Stimulated activated CD4-positive, alpha-beta T cell treated with anti-CD3 and anti-CD28 coated beads, TNF-alpha, amount 100 ng/mL, for 4 hours (primary cell): ENCODE results near the gene LNPEP.

Source experiments
- DNase-seq, 3 experiments: peaks; one replicate each; pipeline ENCODE4 v3.0.0-alpha.2; 2020; ENCODE audit warnings: low read depth in 3 of 3

LNPEP gene

GRCh38 chr5:97000391-97000790 is 64.5 kb downstream of the LNPEP start:
- no peak for DNase-seq

GRCh38 chr5:97002983-97003382 is 67.1 kb downstream of the LNPEP start:
- no peak for DNase-seq

GRCh38 chr5:97004423-97005060 is 68.7 kb downstream of the LNPEP start:
- DNase-seq = no peak

- DNase-seq = no peak
Observed at GRCh38 chr5:97006454-97007060, 70.7 kb downstream of the LNPEP start.

- no peak for DNase-seq
Observed at GRCh38 chr5:97009212-97009898, 73.5 kb downstream of the LNPEP start.

GRCh38 chr5:97009921-97010320 is 74.0 kb downstream of the LNPEP start:
- DNase-seq = no peak

GRCh38 chr5:97010606-97011005 is 74.7 kb downstream of the LNPEP start:
- no peak for DNase-seq

- DNase-seq = no peak
Observed at GRCh38 chr5:97011567-97011966, 75.7 kb downstream of the LNPEP start.

- DNase-seq = no peak
Observed at GRCh38 chr5:97019435-97020117, 83.7 kb downstream of the LNPEP start.

- no peak for DNase-seq
Observed at GRCh38 chr5:97021416-97021815, 85.5 kb downstream of the LNPEP start.

GRCh38 chr5:97022898-97023297 is 87.0 kb downstream of the LNPEP start:
- no peak for DNase-seq

GRCh38 chr5:97026721-97027120 is 90.8 kb downstream of the LNPEP start:
- no peak for DNase-seq

GRCh38 chr5:97037819-97038218 is 101.9 kb downstream of the LNPEP start:
- DNase-seq = no peak

- DNase-seq = no peak
Observed at GRCh38 chr5:97041239-97041638, 105.4 kb downstream of the LNPEP start.

GRCh38 chr5:97042996-97043395 is 107.1 kb downstream of the LNPEP start:
- DNase-seq = no peak

GRCh38 chr5:97043511-97043910 is 107.6 kb downstream of the LNPEP start:
- DNase-seq = no peak

GRCh38 chr5:97044052-97044451 is 108.2 kb downstream of the LNPEP start:
- no peak for DNase-seq

- no peak for DNase-seq
Observed at GRCh38 chr5:97046270-97046982, 110.5 kb downstream of the LNPEP start.

- no peak for DNase-seq
Observed at GRCh38 chr5:97047076-97047475, 111.2 kb downstream of the LNPEP start.

- DNase-seq = no peak
Observed at GRCh38 chr5:97049175-97049574, 113.3 kb downstream of the LNPEP start.

GRCh38 chr5:97056263-97056662 is 120.4 kb downstream of the LNPEP start:
- DNase-seq = no peak

GRCh38 chr5:97062046-97062445 is 126.2 kb downstream of the LNPEP start:
- DNase-seq = no peak
